HL-60/S4 treated with phorbol 12-myristate 13-acetate at 8.2 ng/mL for 4 days and 3 days (cell line): Measurements from ENCODE around the gene CHMP2B.
"Not testable (repeated sequence)": the region's sequence is repeated elsewhere in the genome, so short reads cannot be mapped to it uniquely, and the experiment has no call there.

Experiments used
- in situ Hi-C: fragments of 300-500 bp; cut with MboI; formaldehyde crosslinking; loops from 2 replicates; pipeline ENCODE4 v1.15.0; 2022; ENCODE audit warnings: low sequenced_read_pairs

The CHMP2B gene

DNA sequence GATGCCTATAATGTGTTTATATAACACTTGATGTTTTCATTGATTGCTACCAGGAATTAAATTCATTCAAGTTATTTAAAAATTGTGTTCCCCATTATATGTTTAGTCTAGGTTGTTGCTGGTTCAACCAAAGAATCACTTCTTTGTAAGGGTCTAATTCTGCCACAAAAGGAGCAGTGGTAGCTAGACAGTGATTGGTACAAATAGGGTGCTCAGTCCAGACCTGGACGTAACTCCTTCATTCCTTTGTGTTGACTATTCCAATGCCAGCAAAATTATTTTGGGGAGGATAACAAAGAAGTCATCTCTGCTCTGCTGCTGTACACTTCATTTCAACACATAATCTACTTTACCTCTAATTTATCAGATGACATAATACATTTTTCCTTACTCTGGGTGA, 1.2 kb downstream of the CHMP2B start:
- in situ Hi-C loops, result no loop called here

DNA sequence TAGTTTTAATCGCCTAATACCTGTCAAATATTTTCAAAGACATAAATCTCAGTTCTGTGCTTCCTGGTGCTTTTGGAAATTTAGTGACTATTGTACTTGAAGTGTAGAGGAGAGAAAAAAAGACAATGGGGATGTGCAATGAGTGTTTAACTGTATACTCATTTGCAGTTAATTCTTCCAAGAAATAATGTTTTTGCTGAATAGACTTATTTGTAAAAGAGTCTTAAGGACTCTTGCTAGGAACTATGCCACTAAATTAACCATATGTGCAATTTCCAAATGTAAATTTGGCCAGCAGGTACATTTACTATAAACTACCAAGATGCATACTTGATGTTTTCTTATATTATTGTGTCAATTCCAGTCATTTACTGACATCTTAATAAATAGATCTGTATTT, 2.0 kb downstream of the CHMP2B start:
- in situ Hi-C loops, result no loop called here

DNA sequence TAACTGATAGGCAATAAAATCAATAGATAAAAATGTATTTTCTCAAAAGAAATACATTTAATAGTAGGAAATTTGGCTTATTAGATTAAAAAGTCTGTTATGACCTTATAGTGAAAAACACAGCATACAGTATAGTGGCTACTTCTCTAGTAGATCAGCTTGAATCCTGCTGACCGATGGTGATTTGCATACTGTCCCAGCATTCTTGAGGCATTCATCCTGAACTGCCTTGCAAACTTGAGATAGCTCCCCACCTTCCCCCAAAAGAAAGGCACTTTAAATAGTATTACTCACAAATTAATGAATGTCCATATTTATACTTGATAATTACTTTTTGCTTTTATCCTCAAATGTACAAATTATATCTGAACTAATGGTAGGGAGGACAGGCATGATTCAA, 6.7 kb downstream of the CHMP2B start:
- in situ Hi-C loops, result no loop called here

DNA sequence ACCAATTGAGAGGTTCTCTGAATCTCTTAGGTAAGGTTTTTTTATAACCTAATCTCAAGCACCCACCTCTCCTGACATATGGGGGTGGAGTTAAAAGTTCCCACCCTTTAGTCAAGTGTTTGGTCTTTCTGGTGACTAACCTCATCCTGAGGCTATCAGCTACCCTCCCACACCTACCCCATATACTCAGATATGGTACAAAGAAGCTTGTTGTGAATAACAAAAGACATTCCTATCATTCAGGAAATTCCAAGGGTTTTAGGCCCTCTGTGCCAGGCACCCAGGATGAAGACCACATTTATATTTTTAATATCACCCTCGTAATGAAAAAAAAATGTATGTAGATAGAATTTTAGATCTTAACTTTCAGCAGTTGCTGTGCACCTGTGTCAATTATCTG, 9.0 kb downstream of the CHMP2B start:
- in situ Hi-C loops, result no loop called here

DNA sequence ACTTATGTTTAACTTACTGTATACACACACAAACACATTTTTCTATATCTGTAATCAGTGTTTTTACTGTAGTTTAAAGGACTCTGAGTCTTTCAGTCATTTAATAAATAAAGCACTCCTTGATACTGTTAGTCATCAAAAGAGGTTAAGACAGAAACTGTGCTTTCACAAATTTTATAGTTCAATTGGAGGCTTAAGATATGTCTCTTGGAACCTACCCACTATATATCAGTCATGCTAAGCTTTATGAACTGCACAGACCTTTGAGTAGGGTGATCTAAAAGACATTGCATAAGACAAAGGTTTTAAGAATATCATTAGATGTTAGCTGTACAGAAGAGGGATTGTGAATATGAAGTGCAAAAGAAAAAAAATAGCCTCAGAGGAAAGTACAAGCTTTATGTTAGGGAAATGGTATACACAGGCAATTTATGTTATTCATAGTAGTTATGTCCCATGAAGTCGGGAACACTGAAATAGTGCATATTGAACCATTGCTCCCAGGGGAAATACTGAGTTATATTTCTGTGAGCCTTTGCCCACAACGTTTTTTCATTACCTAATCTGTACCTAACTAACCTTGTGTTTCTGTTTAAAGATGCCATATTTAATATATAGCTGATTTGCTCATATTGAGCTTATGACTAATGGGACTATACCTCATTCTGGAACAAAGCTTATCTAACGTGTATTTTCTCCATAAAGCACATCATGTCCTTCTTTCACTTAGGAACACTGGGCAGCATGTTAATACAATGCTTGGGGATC, 19.7 kb downstream of the CHMP2B start:
- in situ Hi-C loops, result no loop called here

DNA sequence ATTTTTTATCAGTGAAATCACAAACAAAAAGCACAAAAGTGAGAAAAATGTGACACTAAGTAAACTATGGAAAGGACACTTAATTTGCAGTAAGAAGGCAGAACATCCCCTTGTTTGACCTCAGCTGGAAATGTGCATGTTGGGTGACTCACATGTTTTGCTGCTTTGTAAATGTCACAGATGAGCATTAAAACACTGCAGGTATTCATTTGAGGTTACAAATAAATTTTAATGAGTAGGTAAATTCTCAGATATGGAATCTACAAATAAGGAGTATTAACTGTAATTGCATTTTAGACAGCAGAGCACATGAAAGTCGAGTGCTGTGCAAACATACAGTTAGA, 20.3 kb downstream of the CHMP2B start:
- in situ Hi-C loops, result no loop called here

DNA sequence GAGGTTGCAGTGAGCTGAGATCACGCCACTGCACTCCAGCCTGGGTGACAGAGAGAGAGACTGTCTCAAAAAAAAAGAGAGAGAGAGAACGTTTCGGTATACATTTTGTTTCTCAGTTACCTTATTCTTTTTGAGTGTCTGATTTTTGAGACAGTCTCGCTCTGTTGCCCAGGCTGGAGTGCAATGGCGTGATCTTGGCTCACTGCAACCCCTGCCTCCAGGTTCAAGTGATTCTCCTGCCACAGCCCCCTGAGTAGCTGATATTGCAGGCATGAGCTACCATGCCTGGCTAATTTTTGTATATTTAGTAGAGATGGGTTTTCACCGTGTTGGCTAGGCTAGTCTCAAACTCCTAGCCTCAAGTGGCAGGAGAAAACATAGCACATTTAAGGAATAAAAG, 21.1 kb downstream of the CHMP2B start:
- in situ Hi-C loops, result not testable (repeated sequence)

DNA sequence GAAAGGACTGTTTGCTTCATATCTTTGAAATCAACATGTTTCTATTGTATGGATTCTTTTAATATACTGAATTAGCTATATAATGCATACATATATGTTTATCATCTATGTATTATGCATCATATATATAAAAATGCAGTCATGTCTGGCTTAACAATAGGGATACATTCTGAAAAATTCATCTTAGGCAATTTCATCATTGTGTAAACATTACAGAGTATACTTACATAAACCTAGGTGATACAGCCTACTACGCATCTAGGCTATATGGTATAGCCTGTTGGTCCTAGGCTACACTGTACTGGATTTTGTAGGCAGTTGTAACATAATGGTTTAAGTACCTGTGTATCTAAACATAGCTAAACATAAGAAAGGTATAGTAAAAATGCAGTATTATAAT, 21.7 kb downstream of the CHMP2B start:
- in situ Hi-C loops, result no loop called here

DNA sequence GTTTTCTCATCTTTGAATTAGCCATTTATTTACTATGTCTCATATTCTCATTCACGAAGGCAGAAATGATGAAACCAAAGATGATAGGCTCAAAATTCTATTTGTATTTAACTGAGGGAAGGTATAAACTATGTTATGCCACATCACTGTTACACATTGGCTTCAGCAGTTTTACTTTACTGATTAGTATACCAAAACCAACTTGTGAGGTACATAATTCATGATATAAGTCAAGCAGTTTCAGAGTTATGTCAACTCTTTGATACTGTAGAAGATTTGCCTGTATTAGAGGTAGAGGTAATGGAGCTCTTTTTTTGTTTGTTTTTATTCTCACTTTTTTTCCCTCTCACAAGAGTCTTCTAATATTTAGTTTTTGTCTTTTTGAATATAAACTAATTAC, 22.9 kb downstream of the CHMP2B start:
- in situ Hi-C loops, result no loop called here

DNA sequence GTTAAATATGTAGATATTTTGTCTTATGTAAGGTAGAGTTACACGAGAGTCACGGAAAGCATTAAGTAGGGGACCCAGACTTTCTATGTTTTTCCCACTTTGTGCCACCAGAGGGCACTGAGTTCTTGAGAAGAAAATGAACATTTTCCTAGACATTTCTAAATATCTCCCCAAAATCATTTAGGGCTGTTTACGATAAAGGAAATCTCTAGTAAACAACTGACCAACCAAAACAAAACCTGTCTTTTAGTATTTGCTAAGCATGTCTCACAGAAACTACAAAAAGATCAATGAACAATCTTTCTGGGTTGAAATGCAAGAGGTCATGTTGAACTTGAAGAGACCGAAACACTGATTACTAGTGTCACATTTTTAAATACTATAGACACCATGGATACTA, 33.2 kb downstream of the CHMP2B start:
- in situ Hi-C loops, result no loop called here

DNA sequence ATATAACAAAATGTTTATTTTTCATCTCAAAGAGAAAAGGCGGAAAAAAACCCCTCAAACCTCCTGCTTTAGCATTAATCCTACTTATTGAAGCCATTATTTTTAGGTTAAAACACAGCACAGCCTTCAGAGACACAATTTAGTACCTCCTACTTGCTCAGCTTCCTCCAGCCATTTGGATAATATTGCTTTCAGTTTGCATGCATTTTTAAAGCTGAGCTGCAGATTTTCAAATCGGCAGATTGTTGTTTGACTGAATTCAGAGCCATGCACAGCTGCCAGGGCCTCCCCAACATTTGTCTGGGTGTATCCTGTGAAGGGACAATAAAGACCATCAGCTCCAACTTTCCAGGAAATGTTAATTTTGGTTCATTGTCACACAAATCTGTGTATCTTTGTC, 34.8 kb downstream of the CHMP2B start:
- in situ Hi-C loops, result no loop called here

DNA sequence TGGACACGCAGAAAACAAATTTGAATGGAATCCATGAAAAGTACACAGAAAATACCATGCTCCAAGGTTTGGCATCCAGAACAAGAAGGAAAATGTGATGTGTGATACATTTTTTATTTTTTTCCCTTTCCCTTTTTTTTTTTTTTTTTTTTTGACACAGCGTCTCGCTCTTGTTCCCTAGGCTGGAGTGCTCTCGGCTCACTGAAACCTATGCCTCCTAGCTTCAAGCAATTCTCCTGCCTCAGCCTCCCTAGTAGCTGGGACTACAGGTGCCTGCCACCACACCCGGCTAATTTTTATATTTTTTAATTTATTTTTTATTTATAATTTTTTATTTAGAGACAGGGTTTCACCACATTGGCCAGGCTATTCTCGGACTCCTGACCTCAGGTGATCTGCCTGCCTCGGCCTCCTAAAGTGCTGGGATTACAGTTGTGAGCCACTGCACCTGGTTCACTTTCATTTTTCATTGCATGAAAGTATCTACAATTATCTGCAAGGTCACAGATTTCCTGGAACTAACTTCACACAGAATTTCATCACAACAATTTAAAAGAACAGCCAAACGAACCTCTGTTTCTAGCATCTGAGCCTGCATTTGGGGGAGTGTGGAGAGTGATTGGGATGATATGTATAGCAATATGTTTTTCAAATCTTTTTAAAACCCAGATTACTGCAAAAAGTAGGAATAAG, 41.0 kb downstream of the CHMP2B start:
- in situ Hi-C loops, result no loop called here

DNA sequence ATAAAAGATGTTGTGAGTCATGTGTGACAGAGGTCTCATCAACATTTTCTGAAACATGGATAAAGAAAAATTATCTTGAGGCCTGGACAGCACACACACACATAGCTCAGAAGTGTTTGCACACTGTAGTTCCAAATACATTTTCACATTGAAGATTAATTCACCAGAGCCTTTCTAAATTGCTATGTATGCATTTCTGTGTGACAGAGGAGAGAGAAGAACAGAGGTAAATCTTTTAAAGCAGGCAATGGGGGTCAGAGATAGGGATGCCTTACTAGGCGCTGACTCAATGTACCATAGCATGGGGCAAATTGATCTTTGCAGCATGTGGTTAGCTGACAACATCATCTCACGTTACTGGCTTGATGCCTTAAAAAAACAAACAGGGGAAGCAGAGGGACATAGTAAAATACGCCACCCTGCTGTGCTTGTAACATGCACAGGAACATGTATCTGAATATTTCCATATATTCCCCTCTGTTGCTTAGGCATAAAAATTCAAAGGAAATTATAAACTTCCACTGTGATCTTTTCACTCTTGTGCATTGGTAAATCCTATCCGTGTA, 41.6 kb downstream of the CHMP2B start:
- in situ Hi-C loops, result no loop called here

DNA sequence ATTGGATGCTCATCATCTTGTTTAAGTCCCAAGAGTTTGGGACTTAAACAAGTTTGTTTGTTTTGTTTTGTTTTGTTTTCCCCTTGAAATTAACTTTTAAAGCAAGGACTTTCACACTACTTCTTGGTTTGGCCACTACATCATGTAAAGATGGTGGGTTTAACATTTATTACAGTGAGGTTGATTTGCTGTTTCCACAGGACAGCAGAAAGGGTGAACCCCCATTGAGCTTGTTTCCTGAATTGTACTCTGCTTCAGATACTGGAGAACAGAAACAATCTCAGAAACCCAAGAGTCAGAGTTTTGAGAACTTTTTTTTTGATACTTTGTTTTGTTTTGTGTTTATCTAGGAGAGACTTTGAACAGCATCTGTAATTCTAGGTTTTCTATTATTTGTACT, 42.6 kb downstream of the CHMP2B start:
- in situ Hi-C loops, result no loop called here

DNA sequence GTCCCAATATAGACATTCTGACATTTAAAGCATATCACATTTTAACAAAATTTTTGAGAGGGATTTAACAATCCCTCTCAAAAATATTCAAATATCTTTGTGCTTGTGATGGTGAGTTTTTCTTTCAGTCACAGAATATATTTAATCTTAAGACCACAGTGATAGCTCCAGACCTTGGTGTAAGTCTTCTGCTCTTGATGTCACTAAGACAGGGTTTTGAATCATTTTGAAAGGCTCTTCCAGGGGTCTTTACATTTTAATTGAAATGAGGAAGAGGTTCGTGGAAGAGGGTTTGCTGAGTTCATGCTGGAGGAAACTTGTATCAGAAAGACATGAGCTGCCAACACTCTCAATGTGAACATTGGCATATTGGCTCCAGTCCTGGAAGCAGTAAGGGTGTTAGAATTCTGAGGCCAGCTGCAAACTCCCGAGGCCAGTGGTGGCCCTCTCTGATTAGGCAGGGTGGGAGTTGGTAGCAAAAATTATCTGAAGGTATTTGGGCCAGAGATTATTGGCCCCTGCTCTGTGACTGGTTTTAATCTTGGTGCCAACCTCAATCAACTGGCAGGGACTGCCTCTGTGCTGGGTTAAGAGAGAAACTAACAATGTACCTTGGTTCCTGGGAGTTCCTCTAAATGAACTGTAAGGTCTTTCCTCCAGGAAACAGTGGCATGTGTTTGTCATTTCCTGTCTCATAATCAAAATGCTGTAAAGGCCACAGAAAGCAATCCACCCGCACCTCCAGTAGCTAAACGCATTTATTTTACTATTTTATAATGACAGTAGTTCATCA, 44.0 kb downstream of the CHMP2B start:
- in situ Hi-C loops, result no loop called here

DNA sequence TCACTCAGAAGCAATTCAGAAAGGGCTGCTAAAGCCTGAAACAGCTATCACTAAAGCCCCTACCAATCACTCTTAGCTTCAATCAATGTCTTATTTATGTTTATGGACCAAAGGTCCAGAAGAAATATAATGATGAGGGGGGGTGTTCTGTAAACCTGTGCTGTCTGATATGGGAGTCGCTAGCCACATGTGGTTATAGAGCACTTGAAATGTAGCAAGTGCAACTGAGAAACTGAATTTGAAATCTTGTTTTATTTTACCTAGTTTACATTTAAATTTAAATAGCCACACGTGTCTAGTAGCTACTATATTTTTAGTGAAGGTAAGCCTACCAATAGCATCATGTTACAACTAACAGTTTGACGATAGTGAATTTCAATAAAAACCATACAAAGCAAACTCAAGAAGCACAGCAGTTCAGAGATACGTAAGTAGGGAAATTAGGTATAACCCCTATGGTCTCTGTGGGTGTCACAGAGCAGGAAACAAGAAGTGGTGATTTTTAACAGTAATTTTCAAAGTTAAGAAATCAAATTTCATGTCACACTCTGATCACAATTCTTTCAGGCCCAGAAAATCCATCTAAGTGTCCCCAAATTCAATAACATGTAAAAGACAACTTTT, 45.7 kb downstream of the CHMP2B start:
- in situ Hi-C loops, result no loop called here

DNA sequence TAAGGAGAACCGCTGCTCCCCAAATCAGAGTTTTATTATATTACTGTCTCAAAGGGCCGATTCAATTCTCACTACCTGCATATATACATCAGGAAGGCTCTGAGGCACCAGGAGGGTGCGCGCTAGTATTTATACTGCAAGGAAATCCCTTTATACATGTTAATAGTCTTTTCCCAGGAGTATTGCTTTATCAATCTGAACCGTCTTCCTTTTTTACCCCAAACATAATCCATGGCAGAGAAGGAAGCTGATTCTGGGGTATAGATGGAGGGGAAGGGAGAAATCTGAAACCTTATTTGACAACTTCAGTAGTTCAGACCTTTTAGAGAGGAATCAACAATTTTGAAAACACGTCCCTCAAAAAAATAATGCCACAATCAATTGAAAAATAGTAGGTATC, 49.4 kb downstream of the CHMP2B start, which contains the start of gene POU1F1:
POU1F1 (minus strand) TSS at position 101 of the 400 bp plus-strand sequence. CDS start 122 bp downstream, outside the sequence.
- in situ Hi-C loops, result no loop called here

DNA sequence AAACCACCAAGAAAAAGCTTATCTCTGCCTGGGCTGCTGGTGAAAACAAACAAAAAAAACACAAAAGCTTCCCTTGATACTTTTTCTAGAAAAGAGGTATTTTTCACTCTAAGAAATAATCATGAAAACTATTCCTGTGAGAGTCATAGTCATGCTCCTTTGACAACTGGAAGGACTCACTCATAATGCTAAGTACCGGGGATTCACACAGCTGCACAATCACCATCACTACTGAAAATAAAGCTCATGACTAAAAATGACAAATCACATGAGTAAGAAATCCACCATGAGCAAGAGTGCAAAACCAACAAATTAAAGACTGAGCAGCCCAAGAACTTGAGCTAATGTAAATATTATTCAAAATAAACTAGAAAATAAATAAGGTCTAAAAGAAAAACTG, 59.9 kb downstream of the CHMP2B start:
- in situ Hi-C loops, result no loop called here

DNA sequence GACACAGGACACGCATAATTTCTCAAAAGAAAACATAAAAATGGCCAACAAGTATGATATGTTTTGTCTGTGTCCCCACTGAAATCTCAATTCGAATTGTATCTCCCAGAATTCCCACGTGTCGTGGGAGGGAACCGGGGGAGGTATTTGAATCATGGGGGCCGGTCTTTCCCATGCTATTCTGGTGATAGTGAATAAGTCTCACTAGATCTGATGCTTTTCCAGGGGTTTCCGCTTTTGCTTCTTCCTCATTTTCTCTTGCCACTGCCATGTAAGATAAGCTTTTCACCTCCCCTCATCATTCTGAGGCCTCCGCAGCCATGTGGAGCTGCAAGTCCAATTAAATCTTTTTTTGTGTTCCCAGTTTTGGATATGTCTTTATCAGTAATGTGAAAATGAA, 61.3 kb downstream of the CHMP2B start:
- in situ Hi-C loops, result no loop called here

DNA sequence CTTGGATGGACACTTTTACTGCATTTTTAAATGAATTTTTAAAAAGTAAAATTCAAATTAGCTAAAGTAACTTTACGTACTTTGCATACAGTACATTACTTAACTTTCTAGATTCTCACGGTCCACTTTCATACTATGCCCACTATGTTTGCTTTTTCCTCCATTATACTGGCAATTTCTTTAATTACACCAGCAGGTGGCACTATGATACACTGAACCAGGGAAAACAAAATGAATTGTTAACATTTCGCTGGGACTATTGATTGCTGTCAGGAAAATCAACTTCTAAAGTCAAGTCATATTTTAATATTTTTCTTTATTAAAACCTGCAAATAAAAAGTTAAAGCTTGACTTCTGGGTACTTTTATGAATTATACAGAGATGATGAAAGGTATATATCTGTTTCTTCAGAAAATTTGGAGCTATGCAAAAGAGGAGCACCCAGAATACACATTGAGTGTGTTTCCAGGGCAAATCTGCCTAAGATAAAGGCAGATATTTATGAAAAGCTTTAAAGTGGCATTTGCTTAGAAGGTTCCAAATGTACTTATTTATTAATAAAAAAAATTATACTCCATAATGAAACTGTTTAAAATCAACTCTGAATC, 71.1 kb downstream of the CHMP2B start:
- in situ Hi-C loops, result no loop called here

DNA sequence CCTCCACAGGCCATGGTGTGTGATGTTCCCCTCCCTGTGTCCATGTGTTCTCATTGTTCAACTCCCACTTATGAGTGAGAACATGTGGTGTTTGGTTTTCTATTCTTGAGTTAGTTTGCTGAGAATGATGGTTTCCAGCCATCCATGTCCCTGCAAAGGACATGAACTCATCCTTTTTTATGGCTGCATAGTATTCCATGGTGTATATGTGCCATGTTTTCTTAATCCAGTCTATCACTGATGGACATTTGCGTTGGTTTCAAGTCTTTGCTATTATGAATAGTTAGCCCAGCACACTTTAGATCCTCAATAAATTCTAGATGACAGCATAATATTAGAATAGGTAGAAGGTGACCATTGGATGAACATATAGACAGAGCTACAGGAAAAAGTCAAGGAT, 77.9 kb downstream of the CHMP2B start:
- in situ Hi-C loops, result not testable (repeated sequence)
